H1 (cell line): ENCODE measurements around the gene EBPL. TPM values are rescaled to one million over a fixed set of nuclear protein-coding genes. Genes with fewer than 3 reads are reported as not detected.
A peak's percentile ranks its signal among the peaks of the same experiment; 100 is the strongest.

ENCODE experiments used
- CTCF ChIA-PET: fragments of 300-600 bp; sonication (Branson Sonifier 250); formaldehyde crosslinking; loops from one replicate; lab custom pipeline; 2021; ENCODE audit not compliant: partially characterized antibody; lab: Charles Lee
- POLR2A ChIA-PET: fragments of 300-600 bp; sonication (Branson Sonifier 250); formaldehyde crosslinking; loops from one replicate; lab custom pipeline; 2021; ENCODE audit warnings: inconsistent platforms; ENCODE audit not compliant: partially characterized antibody; lab: Charles Lee
- DNase-seq, 2 experiments: peaks; one replicate each; pipeline versions ENCODE4 v3.0.0 to v3.0.0-alpha.2; 2010 to 2022; ENCODE audit warnings: low spot score in 2 of 2, low read depth in 1 of 2, mixed read lengths in 1 of 2
- FAIRE-seq: peaks from 2 replicates; lab custom pipeline; 2011; peaks lifted over from hg19 to GRCh38; lab: Jason Lieb, UNC
- H2AFZ ChIP-seq: 2 replicates; pipeline ENCODE4 v1.8.1; 2012; ENCODE audit warnings: low read length, inconsistent platforms
- H2AK5ac ChIP-seq: 2 replicates; pipeline ENCODE4 v1.6.1; 2013; ENCODE audit warnings: low read depth, low read length
- H2BK120ac ChIP-seq: replicated peaks from 2 replicates; pipeline ENCODE3; 2013; ENCODE audit warnings: low read depth, low read length, inconsistent platforms
- H2BK12ac ChIP-seq: 2 replicates; pipeline ENCODE4 v1.6.1; 2013; ENCODE audit warnings: low read depth, low read length
- H2BK15ac ChIP-seq: 2 replicates; pipeline ENCODE4 v1.6.1; 2013; ENCODE audit warnings: low read length
- H2BK20ac ChIP-seq: 2 replicates; pipeline ENCODE4 v1.6.1; 2013; ENCODE audit warnings: low read length
- H2BK5ac ChIP-seq: 2 replicates; pipeline ENCODE4 v1.6.1; 2013; ENCODE audit warnings: low read depth, low read length
- H3K14ac ChIP-seq: 2 replicates; pipeline ENCODE4 v1.6.1; 2013; ENCODE audit warnings: inconsistent platforms; ENCODE audit not compliant: insufficient read length
- H3K18ac ChIP-seq: 2 replicates; pipeline ENCODE4 v1.6.1; 2013; ENCODE audit warnings: low read length; ENCODE audit errors: extremely low read depth
- H3K23ac ChIP-seq: 2 replicates; pipeline ENCODE4 v1.6.1; 2013; ENCODE audit warnings: inconsistent platforms; ENCODE audit not compliant: insufficient read length
- H3K23me2 ChIP-seq: 2 replicates; pipeline ENCODE4 v1.6.1; 2013; ENCODE audit warnings: low read depth, low read length
- H3K27ac ChIP-seq: 2 replicates; pipeline ENCODE4 v1.6.1; 2011; ENCODE audit warnings: low read depth, low read length, inconsistent platforms
- H3K27me3 ChIP-seq, 4 experiments: replicated peaks in 1 of 4; 1 replicate in 1 of 4; 2 replicates in 3 of 4; pipeline versions ENCODE4 v1.6.1 to v1.8.1; 2011 to 2013; ENCODE audit warnings: low read length in 3 of 4, mild to moderate bottlenecking in 3 of 4, inconsistent platforms in 2 of 4, mixed read lengths in 2 of 4, moderate library complexity in 1 of 4; ENCODE audit not compliant: control insufficient read depth in 3 of 4, insufficient read depth in 3 of 4; ENCODE audit errors: extremely low read depth in 1 of 4
- H3K36me3 ChIP-seq, 4 experiments: 2 replicates each; pipeline versions ENCODE4 v1.6.1 to v1.8.1; 2011 to 2013; ENCODE audit warnings: mild to moderate bottlenecking in 4 of 4, low read length in 3 of 4, moderate library complexity in 2 of 4, control low read depth in 1 of 4, inconsistent platforms in 1 of 4; ENCODE audit not compliant: insufficient read depth in 4 of 4, control insufficient read depth in 2 of 4
- H3K4ac ChIP-seq: replicated peaks from 2 replicates; pipeline ENCODE3; 2013; ENCODE audit warnings: low read length, low read depth, mixed read lengths, inconsistent platforms; ENCODE audit not compliant: insufficient read length
- H3K4me1 ChIP-seq, 4 experiments: replicated peaks in 1 of 4; 1 replicate in 1 of 4; 2 replicates in 3 of 4; pipeline versions ENCODE4 v1.6.1 to v1.8.1; 2011 to 2013; ENCODE audit warnings: low read length in 3 of 4, inconsistent platforms in 2 of 4, mixed read lengths in 1 of 4; ENCODE audit not compliant: insufficient read depth in 4 of 4, control insufficient read depth in 3 of 4
- H3K4me2 ChIP-seq, 2 experiments: 2 replicates each; pipeline versions ENCODE4 v1.6.1 to v1.8.1; 2011 to 2013; ENCODE audit warnings: low read depth in 2 of 2, low read length in 2 of 2, control low read depth in 1 of 2, inconsistent platforms in 1 of 2, mild to moderate bottlenecking in 1 of 2; ENCODE audit not compliant: insufficient read depth in 1 of 2
- H3K4me3 ChIP-seq, 4 experiments: fragments of 200-600, 300-600 bp in 1 of 4; sonication (generic), shearing (Covaris generic), sonication (Bioruptor Twin) in 1 of 4; 2 replicates each; pipeline versions ENCODE4 v1.5.1 to v1.8.1; 2011 to 2016; ENCODE audit warnings: low read length in 4 of 4, low read depth in 3 of 4, control low read depth in 2 of 4, inconsistent platforms in 2 of 4, mild to moderate bottlenecking in 2 of 4, mixed read lengths in 1 of 4, moderate library complexity in 1 of 4; ENCODE audit not compliant: insufficient read depth in 2 of 4; ENCODE audit errors: extremely low read depth in 1 of 4
- H3K56ac ChIP-seq: replicated peaks from 2 replicates; pipeline ENCODE3; 2013; ENCODE audit warnings: low read depth, mild to moderate bottlenecking, mixed read lengths, low read length, inconsistent platforms; ENCODE audit not compliant: insufficient read length
- H3K79me1 ChIP-seq: 2 replicates; pipeline ENCODE4 v1.6.1; 2013; ENCODE audit warnings: low read depth, low read length, control low read depth
- H3K79me2 ChIP-seq, 2 experiments: 2 replicates each; pipeline versions ENCODE4 v1.6.1 to v1.8.1; 2012 to 2013; ENCODE audit warnings: low read length in 2 of 2, mild to moderate bottlenecking in 2 of 2, inconsistent platforms in 1 of 2; ENCODE audit not compliant: insufficient read depth in 2 of 2, control insufficient read depth in 1 of 2
- H3K9ac ChIP-seq, 4 experiments: replicated peaks in 1 of 4; 1 replicate in 1 of 4; 2 replicates in 3 of 4; pipeline versions ENCODE4 v1.6.1 to v1.8.1; 2011 to 2013; ENCODE audit warnings: low read depth in 3 of 4, low read length in 3 of 4, control low read depth in 2 of 4, mild to moderate bottlenecking in 2 of 4, moderate library complexity in 2 of 4, inconsistent platforms in 1 of 4; ENCODE audit errors: extremely low read depth in 1 of 4
- H3K9me3 ChIP-seq, 2 experiments: 2 replicates each; pipeline versions ENCODE4 v1.6.1 to v1.8.1; 2012 to 2013; ENCODE audit warnings: mild to moderate bottlenecking in 2 of 2, moderate library complexity in 2 of 2, control low read depth in 1 of 2, inconsistent platforms in 1 of 2, low read depth in 1 of 2, low read length in 1 of 2, mixed read lengths in 1 of 2; ENCODE audit not compliant: insufficient read depth in 2 of 2
- H4K20me1 ChIP-seq, 2 experiments: replicated peaks in 1 of 2; 2 replicates each; pipeline versions ENCODE3 to v1.8.1; 2011 to 2013; ENCODE audit warnings: inconsistent platforms in 2 of 2, low read length in 2 of 2, mild to moderate bottlenecking in 1 of 2; ENCODE audit not compliant: insufficient read depth in 2 of 2, control insufficient read depth in 1 of 2
- H4K5ac ChIP-seq: 2 replicates; pipeline ENCODE4 v1.6.1; 2013; ENCODE audit warnings: low read length, low read depth, mixed read lengths, inconsistent platforms; ENCODE audit not compliant: insufficient read length
- H4K8ac ChIP-seq: 2 replicates; pipeline ENCODE4 v1.8.0; 2013; ENCODE audit warnings: mild to moderate bottlenecking, moderate library complexity, low read length, inconsistent platforms; ENCODE audit not compliant: insufficient read depth; ENCODE audit errors: extremely low read depth
- H4K91ac ChIP-seq: replicated peaks from 2 replicates; pipeline ENCODE3; 2013; ENCODE audit warnings: low read length, mixed read lengths, inconsistent platforms; ENCODE audit not compliant: insufficient read length
- BCL11A ChIP-seq, 2 experiments: IDR thresholded peaks; one replicate each; pipeline ENCODE4 v1.6.1; 2011; ENCODE audit warnings: low read depth in 2 of 2, low read length in 2 of 2, mild to moderate bottlenecking in 2 of 2
- CBX5 ChIP-seq: fragments of 300-800, 300-1000 bp; sonication (generic); IDR thresholded peaks from 2 replicates; pipeline ENCODE4 v1.7.1; 2016; ENCODE audit warnings: antibody characterized with exemption, low read length, low read depth
- CHD2 ChIP-seq: IDR thresholded peaks from 2 replicates; pipeline ENCODE4 v1.6.1; 2012; ENCODE audit warnings: low read length, improper control_type of control experiment
- KDM1A ChIP-seq: fragments of 200-600, 300-600 bp; sonication (generic); IDR thresholded peaks from 2 replicates; pipeline ENCODE4 v1.7.1; 2016; ENCODE audit warnings: mild to moderate bottlenecking, low read length, borderline replicate concordance
- RNF2 ChIP-seq: fragments of 200-900, 300-1000 bp; sonication (generic); IDR thresholded peaks from 2 replicates; pipeline ENCODE4 v1.7.1; 2016; ENCODE audit warnings: borderline replicate concordance, low read depth, mild to moderate bottlenecking, antibody characterized with exemption, low read length; ENCODE audit not compliant: poor library complexity, severe bottlenecking; ENCODE audit errors: missing control alignments
- SP4 ChIP-seq: IDR thresholded peaks from 2 replicates; pipeline ENCODE4 v1.6.1; 2012; ENCODE audit warnings: low read length, inconsistent platforms
- SRF ChIP-seq: IDR thresholded peaks from 2 replicates; pipeline ENCODE4 v1.6.1; 2011; ENCODE audit warnings: mild to moderate bottlenecking, low read depth, low read length, moderate library complexity
- TAF1 ChIP-seq: IDR thresholded peaks from 2 replicates; pipeline ENCODE4 v1.6.1; 2011; ENCODE audit warnings: mild to moderate bottlenecking, low read depth, low read length
- WGBS, 2 experiments: shearing (Covaris generic) in 1 of 2; methylation state at CpG; one replicate each; pipeline versions ENCODE4 v1.1.6 to v1.1.7; 2013 to 2015; ENCODE audit warnings: low lambda C conversion rate in 2 of 2, mixed read lengths in 2 of 2, inconsistent platforms in 1 of 2, low coverage in 1 of 2, missing lambda C conversion rate in 1 of 2; ENCODE audit not compliant: insufficient replicate concordance in 2 of 2, insufficient coverage in 1 of 2, insufficient read length in 1 of 2; ENCODE audit errors: extremely low coverage in 1 of 2, missing lambda C conversion rate in 1 of 2; 5-methylcytosine and 5-hydroxymethylcytosine counted together
- long read RNA-seq, 2 experiments: library from RNA in 1 of 2; library from capped mRNA in 1 of 2; stranded (forward); transcript quantifications; one replicate each; pipeline ENCODE4 v2.0.0, GENCODE V29; 2021; ENCODE audit warnings: inconsistent platforms in 1 of 2
- polyA minus RNA-seq, 3 experiments: library from RNA; depleted of rRNA, polyadenylated mRNA; stranded (reverse); fragments of >200 nt; gene quantifications; 1 replicate in 2 of 3; 2 replicates in 1 of 3; pipeline ENCODE4 v1.2.3, GENCODE V29; 2011
- polyA plus RNA-seq, 7 experiments: library from polyadenylated mRNA; depleted of rRNA in 3 of 7; stranded (reverse) in 5 of 7; unstranded in 2 of 7; fragments of >200 nt in 5 of 7; fragments of 200-250 nt in 2 of 7; gene quantifications; 1 replicate in 5 of 7; 2 replicates in 1 of 7; 4 replicates in 1 of 7; pipeline versions ENCODE4 v1.2.1 to v1.2.3, GENCODE V29; 2011 to 2013; ENCODE audit warnings: missing spikeins in 2 of 7, mixed read lengths in 2 of 7
- total RNA-seq: library from RNA; stranded (reverse); fragmentation: NEBNext Ultra II Directional; extraction: Animal tissue kit (Norgen Biotek cat#: 25700); gene quantifications from 2 replicates; pipeline ENCODE4 v1.2.1, GENCODE V29; 2021

EBPL gene
- total RNA-seq (130 TPM in 2 replicates), polyA plus RNA-seq (2011; rRNA removed) (136 and 204 TPM in 2 replicates), polyA minus RNA-seq (2011; rRNA and poly(A)+ RNA removed) (54.0 and 55.6 TPM in 2 replicates)
- 199 TPM for polyA plus RNA-seq (2011; cell fraction: cytosol; rRNA removed)
- 97.1 TPM for polyA plus RNA-seq (2011; cell fraction: nucleus; rRNA removed)
- 79.7 to 120 TPM (median 103 TPM) in 4 replicates for polyA plus RNA-seq (2012, experiment 1 of 2)
- polyA plus RNA-seq (2012, experiment 2 of 2): 181 TPM
- polyA plus RNA-seq (2013, experiment 1 of 2): 255 TPM
- 241 TPM for polyA plus RNA-seq (2013, experiment 2 of 2)
- 38.8 TPM for polyA minus RNA-seq (2011; cell fraction: cytosol; rRNA and poly(A)+ RNA removed)
- polyA minus RNA-seq (2011; cell fraction: nucleus; rRNA and poly(A)+ RNA removed): 30.6 TPM
- long read RNA-seq, experiment 1, transcript EBPL-203 (2 exons, 579 nt): minor isoform, 9 of 188 reads
- long read RNA-seq, experiment 1, transcript EBPL-204 (3 exons, 766 nt): minor isoform, 8 of 188 reads
- long read RNA-seq, experiment 1, transcript EBPL-201 (4 exons, 914 nt): major isoform, 131 of 188 reads
- long read RNA-seq, experiment 1, transcript EBPL-206 (3 exons, 810 nt): minor isoform, 13 of 188 reads
- long read RNA-seq, experiment 1, partial matches to known transcripts: 7 of 188 reads
- long read RNA-seq, experiment 1, other reads (novel, unspliced or antisense): 20 of 188 reads
- long read RNA-seq, experiment 2, partial matches to known transcripts: 0 of 2 reads
- long read RNA-seq, experiment 2, other reads (novel, unspliced or antisense): 1 of 2 reads

GRCh38 chr13:49690995-49691784 is at the start of gene EBPL:
Gene EBPL, minus strand, starts transcription at chr13:49691486. Its CDS starts 62 bp downstream, at chr13:49691424.
- Histone ChIP-seq H3K27me3 (no peaks in the 10 kb centered on the region), H3K36me3 (peaks cover 0 to 18% (median 8%) of the 10 kb centered on the region in 4 experiments; a peak in 6 of 8 replicates), H3K79me2 (peaks cover 4 to 43% of the 10 kb centered on the region in 2 experiments), H2BK20ac (no peak within 1 kb of the TSS), H3K23me2 (peaks cover 4% of the 10 kb centered on the region), H2BK12ac (no peak within 1 kb of the TSS), H2AFZ (peak within 1 kb of the TSS; percentile 72), H3K18ac (peak within 1 kb of the TSS; percentile 86), H3K79me1 (peaks cover 5% of the 10 kb centered on the region), H3K14ac (no peak within 1 kb of the TSS), H3K4ac (no peak within 1 kb of the TSS), H2BK5ac (peak within 1 kb of the TSS; percentile 38; the same call in 1 of the 2 replicates), H4K5ac (peak within 1 kb of the TSS; percentile 89), H3K4me1 (peaks cover 0 to 7% (median 2%) of the 10 kb centered on the region in 4 experiments; a peak in 2 of 7 replicates), H3K27ac (peak within 1 kb of the TSS; percentile 75; the same call in 1 of the 2 replicates), H3K56ac (peak within 1 kb of the TSS; percentile 83), H4K20me1 (peaks cover 0 to 6% of the 10 kb centered on the region in 2 experiments), H3K4me3 (peak within 1 kb of the TSS; percentile 57 to 84 (median 79)), H3K9ac (peak within 1 kb of the TSS; percentile 71 to 87 (median 79)), H3K9me3 (no peaks in the 10 kb centered on the region), H3K23ac (no peak within 1 kb of the TSS), H4K91ac (no peak within 1 kb of the TSS), H2BK120ac (no peak within 1 kb of the TSS), H2AK5ac (no peak within 1 kb of the TSS), H2BK15ac (no peak within 1 kb of the TSS), H3K4me2 (peak within 1 kb of the TSS; percentile 80 to 87), H4K8ac (peak within 1 kb of the TSS; percentile 84; the same call in 1 of the 2 replicates)
- FAIRE-seq (no peak), DNase-seq (peak; percentile 79 to 99)
- ChIA-PET POLR2A (interaction anchor here (0.5 to 2.5 kb wide), 28 partner anchors 9 to 1123 kb away, joined by 3 to 30 read pairs (median 5); partner anchors contain the start of genes ARL11 and KPNA3), CTCF (interaction anchor here (0.6 to 1.3 kb wide), 5 partner anchors 9 to 226 kb away, joined by 3 to 5 read pairs (median 4); no protein-coding TSS in a partner anchor)
- WGBS, 2 experiments: 1% methylated on average over 28 of the region's 67 CpGs; no CpG with 5 or more reads in 1 of the 2 experiments
- no peak for TF ChIP-seq SRF
- peak; percentile 92 for TF ChIP-seq TAF1
- no peak for TF ChIP-seq SP4
- no peak for TF ChIP-seq KDM1A
- no peak for TF ChIP-seq CHD2
- TF ChIP-seq RNF2: no peak
- TF ChIP-seq BCL11A (IDR thresholded peaks at IDR 0.05; ENCODE audit: low read depth in 2 of 2, low read length in 2 of 2): no peak
- no peak for TF ChIP-seq CBX5
